Epithelial cell of esophagus (primary cell): Measurements from ENCODE around the gene IFNAR1.
A peak's percentile ranks its signal among the peaks of the same experiment; 100 is the strongest.

Experiments
- DNase-seq: peaks from one replicate; pipeline ENCODE4 v3.0.0; 2010; ENCODE audit warnings: low read depth
- H3K4me3 ChIP-seq: 2 replicates; pipeline ENCODE4 v1.5.1; 2011; ENCODE audit warnings: mild to moderate bottlenecking, low read length, control low read depth
- TF ChIP-seq, protein P1 (sequence below): IDR thresholded peaks from 2 replicates; pipeline ENCODE4 v1.5.1; 2011; ENCODE audit warnings: low read depth, mild to moderate bottlenecking, low read length, control low read depth, inconsistent platforms; ENCODE audit not compliant: insufficient read depth; ENCODE audit errors: missing control alignments

The IFNAR1 gene

DNA sequence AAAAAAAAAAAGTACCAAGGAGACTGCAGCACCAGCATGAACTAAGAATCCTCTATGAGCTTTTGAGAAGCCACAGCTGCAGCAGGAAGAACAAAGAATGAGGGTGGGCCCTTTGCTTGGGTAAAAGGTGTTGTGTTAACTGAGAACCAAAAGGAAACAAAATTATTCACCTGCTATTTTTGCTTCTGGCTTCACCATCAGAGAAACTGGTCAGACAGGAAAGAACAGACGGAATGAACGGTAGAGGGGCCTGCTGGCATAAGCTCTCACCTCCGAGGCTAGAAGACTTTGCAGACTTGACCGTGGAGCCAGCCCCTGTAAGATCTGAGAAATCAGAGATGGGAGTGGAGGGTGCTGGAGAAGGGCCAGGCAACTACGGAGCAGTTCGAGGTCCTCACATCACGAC is 31.0 kb upstream of the IFNAR1 start:
- no peak overlapping the region for H3K4me3 ChIP-seq
- peak; percentile 47 for DNase-seq
- TF ChIP-seq, protein P1, sequence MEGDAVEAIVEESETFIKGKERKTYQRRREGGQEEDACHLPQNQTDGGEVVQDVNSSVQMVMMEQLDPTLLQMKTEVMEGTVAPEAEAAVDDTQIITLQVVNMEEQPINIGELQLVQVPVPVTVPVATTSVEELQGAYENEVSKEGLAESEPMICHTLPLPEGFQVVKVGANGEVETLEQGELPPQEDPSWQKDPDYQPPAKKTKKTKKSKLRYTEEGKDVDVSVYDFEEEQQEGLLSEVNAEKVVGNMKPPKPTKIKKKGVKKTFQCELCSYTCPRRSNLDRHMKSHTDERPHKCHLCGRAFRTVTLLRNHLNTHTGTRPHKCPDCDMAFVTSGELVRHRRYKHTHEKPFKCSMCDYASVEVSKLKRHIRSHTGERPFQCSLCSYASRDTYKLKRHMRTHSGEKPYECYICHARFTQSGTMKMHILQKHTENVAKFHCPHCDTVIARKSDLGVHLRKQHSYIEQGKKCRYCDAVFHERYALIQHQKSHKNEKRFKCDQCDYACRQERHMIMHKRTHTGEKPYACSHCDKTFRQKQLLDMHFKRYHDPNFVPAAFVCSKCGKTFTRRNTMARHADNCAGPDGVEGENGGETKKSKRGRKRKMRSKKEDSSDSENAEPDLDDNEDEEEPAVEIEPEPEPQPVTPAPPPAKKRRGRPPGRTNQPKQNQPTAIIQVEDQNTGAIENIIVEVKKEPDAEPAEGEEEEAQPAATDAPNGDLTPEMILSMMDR = no peak

DNA sequence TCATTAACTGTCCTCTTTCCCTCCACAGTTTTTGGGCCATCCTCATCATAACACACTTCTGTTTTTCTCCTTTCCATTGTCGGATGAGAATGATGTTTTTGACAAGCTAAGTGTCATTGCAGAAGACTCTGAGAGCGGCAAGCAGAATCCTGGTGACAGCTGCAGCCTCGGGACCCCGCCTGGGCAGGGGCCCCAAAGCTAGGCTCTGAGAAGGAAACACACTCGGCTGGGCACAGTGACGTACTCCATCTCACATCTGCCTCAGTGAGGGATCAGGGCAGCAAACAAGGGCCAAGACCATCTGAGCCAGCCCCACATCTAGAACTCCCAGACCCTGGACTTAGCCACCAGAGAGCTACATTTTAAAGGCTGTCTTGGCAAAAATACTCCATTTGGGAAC is 28.6 kb upstream of the IFNAR1 start:
- no peak overlapping the region for H3K4me3 ChIP-seq
- TF ChIP-seq, protein P1 = no peak
- DNase-seq = no peak

DNA sequence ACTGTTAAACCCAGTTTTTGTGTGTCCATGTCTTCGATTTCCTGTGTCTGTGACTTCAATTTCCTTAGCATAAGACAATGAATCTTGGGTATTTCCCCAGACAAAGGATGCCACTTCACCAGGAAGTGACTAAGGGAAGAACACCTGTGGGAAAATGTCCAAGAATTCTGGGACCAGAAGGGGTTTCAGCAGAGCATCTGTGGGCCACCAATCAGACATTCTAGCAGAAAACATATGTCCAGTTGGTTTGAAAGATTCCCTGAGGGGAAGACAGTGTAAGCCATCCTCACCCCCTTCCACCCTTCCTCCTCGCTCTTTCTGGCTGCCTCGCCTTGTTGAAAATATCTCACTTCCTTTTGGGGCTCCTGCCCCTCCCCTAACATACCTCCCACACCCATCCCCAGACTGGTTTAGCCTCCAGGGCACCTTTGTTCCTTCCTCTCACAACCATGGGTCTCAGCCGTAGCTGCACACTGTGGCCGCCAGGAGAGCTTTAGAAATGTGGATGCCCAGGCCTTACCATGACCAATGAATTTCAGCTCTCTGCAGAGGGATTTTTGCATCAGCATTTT is 25.5 kb upstream of the IFNAR1 start:
- H3K4me3 ChIP-seq = no peak overlapping the region
- DNase-seq = peak; percentile 80
- TF ChIP-seq, protein P1 = peak; percentile 56

DNA sequence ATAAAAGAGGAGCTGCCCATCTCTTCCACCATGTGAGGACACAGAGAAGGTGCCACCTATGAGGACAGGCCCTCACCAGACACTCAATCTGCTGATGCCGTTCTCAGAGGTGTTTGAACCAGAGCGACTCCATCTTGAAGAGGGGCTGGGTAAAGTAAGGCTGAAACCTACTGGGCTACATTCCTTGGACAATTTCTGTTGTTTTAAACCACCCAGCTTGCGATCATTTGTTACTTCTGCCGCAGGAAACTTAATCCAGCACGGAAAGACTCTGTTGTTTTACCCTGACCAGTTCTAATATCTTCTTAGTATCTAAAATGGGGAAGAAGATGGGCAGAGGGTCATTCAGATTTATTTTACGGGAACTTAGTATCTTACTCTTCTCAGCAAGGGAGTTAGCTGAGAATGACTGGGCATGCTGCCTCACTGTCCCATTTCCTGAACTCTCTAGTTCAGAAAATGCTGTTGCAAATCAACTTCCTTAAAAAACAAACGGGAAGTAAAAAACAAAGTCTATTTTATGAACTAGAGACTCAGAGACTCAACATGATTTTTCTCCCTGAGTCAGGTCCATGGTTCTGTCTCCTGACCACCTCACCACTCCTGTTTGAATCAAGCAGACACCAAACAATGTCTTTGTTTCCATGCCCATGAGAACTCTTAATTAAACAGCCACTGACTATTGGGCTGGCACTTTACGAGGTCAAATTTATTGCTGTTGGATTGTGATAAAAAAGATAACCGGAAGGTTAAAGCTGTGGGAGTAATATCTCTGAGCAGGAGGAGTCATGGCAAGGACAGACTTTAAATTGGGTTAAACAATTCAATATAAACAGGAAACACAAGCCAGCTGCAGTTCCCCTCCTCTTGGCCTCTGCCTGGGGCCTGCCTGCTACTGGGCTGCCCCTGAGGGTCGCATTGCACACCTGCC is 23.8 kb upstream of the IFNAR1 start:
- no peak overlapping the region for H3K4me3 ChIP-seq
- DNase-seq = no peak
- TF ChIP-seq, protein P1 = no peak

DNA sequence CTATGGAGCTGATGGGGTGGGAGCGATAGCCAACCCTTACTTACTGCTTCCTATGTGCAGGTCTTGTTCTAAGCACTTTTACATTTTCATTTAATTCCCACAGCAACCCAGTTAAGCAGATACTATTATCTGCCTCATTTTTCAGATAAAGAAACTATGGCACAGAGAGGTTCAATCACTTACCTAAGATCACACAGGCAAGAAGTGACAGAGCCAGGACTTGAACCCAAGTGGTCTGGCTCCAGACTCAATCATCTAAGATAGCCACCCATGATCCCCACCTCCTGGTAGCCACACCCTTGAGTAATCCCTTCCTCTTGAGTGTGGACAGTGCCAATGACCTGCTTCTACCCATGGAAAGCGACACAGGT is 23.2 kb upstream of the IFNAR1 start:
- DNase-seq = no peak
- H3K4me3 ChIP-seq = no peak overlapping the region
- TF ChIP-seq, protein P1 = no peak

DNA sequence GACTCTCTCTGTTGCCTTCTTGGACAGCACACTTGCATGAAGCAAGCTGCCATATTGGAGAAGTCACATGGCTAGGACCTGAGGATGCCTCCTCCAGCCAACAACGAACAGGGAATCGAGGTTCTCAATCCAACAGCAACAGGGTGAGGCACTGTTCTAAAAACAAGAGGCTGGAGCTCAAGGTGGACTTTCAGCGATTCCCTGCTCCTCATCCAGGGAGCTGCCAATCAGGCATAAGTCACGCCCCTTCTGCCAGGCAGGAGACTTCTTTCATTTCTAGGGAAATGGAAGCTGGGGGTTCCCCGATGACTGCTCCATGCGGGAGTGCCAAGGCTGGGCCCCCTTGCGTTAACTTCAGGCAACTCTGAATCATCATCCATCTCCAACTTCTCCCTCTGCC is 22.7 kb upstream of the IFNAR1 start:
- H3K4me3 ChIP-seq = no peak overlapping the region
- peak; percentile 48 for DNase-seq
- TF ChIP-seq, protein P1 = no peak

DNA sequence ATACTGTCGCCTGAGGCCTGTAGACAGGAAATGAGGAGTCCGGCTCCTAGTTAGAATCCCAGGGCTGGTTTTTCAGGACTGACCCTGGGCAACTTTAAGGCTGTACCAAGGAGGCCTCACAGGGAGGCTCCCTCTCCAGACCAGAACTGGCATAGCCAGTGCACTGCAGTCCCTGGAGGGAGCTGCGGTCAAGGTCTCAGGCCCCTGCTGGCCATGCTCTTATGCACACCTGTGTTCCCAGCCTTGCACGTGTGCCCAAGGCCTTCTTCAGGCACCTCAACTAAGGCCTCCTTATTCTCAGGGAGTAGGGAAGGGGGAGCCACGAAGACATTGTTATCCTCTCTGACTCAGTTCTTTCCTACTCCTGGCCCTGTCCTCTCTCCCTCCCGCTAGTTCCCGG is 22.0 kb upstream of the IFNAR1 start:
- TF ChIP-seq, protein P1 = no peak
- no peak for DNase-seq
- H3K4me3 ChIP-seq = no peak overlapping the region
